Measurements from ENCODE around the gene LRMDA.

Gene LRMDA

GRCh38 chr10:75679536-75679935 is 248.1 kb downstream of the LRMDA start:
- no peaks in the 10 kb centered on the region for H3K9me3 ChIP-seq
- in situ Hi-C loops (cut with MboI; ENCODE audit: low sequenced_read_pairs) = no loop called here
- DNase-seq (ENCODE audit: low spot score in 2 of 2) = no peak
- no peaks in the 10 kb centered on the region; the same call in 1 of the 2 replicates for H3K27me3 ChIP-seq (ENCODE audit: low read depth)
- no peaks in the 10 kb centered on the region for H3K36me3 ChIP-seq (replicated peaks)
- H3K4me3 ChIP-seq = no peak overlapping the region
- no peaks in the 10 kb centered on the region for H3K4me1 ChIP-seq

DNA sequence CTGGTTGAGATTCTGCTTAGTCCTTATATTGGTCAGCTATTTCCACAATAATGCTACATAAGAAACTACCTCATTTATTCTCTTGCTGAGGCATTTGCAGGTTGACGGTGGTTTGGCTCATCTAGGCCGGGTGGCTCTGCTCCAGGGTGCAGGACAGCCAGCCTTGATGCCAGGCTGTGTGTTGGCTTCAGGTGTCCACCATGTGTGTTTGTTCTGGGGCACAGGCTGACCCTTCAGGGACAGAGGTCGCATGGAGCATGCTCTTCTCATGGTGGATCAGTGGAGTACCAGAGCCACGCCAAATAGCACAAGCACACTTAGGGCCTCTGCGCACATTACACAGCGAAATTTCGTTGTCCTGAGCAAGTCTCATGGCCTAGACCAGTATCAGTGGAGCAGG is 249.9 kb downstream of the LRMDA start:
- Histone ChIP-seq H3K9me3 (no peaks in the 10 kb centered on the region), H3K36me3 (replicated peaks) (no peaks in the 10 kb centered on the region), H3K27me3 (ENCODE audit: low read depth) (no peaks in the 10 kb centered on the region; the same call in 1 of the 2 replicates), H3K4me3 (no peak overlapping the region), H3K4me1 (no peaks in the 10 kb centered on the region)
- in situ Hi-C loops (cut with MboI; ENCODE audit: low sequenced_read_pairs) = no loop called here
- no peak for DNase-seq (ENCODE audit: low spot score in 2 of 2)

DNA sequence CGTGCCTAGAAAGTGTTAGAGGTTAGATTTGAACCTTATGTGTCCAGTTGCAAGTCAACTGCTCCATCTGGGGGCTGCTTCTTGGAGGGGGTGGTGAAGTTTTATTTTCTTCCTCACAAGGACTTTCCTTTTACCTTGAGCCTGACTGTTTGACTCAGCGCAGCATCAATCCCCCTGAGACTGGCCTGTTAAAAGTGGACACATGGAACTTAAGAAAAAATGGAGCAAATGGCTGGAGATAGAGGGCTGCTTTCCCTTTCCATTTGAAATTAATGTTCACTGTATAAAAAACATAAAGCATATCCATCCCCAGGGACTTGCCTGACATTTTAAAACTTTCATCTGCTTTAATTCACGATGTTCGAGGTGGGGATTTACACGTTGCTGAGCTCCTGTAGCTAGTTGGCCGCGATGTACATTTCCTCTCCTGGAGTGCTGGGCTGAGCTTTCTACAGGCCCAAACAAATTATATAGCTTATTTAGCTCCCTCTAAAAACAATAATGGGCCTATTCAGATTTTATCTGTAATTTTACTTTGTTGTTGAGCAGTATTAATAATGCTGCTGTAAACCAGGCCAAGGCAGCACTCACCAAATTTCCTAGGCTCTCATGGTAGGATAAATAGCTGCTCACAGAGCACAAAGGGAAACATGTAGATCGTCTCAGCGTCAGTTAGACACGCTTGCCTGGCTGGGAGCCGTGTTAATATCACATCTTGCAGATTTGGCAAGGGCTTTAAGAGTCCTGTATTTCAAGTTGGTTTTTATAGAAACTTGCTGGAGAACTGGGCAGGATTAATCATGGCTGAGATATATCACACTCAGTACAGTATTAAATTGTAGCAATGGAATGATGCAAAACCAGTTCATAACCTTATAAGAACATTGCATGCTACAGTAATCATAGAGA is 251.5 kb downstream of the LRMDA start:
- Histone ChIP-seq H3K27me3 (ENCODE audit: low read depth) (no peaks in the 10 kb centered on the region), H3K4me3 (no peak overlapping the region), H3K9me3 (no peaks in the 10 kb centered on the region), H3K4me1 (no peaks in the 10 kb centered on the region), H3K36me3 (replicated peaks) (no peaks in the 10 kb centered on the region)
- in situ Hi-C loops (cut with MboI; ENCODE audit: low sequenced_read_pairs) = no loop called here
- DNase-seq (ENCODE audit: low spot score in 2 of 2) = no peak

DNA sequence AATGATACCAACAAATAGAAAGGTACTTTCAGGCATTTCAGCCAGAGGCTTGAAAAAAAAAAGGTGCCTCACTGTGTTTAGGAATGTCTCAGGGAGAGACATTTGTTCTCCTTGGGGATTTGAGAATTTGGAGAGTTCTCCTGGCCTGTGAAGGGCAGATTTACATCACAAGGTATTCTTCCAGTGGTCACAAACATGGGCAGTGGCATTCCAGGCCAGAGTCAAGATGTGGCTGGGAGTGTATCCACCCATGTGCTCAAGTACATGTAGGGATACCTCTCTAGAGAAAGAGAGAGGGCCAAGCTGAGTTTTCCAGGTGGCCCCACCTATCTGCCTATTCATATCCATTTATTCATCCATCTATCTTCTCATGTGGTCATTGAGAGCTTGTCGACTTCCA is 253.8 kb downstream of the LRMDA start:
- H3K4me1 ChIP-seq = no peaks in the 10 kb centered on the region
- H3K9me3 ChIP-seq = no peaks in the 10 kb centered on the region
- DNase-seq (ENCODE audit: low spot score in 2 of 2) = no peak
- H3K4me3 ChIP-seq = no peak overlapping the region
- H3K27me3 ChIP-seq (ENCODE audit: low read depth) = no peaks in the 10 kb centered on the region
- in situ Hi-C loops (cut with MboI; ENCODE audit: low sequenced_read_pairs) = no loop called here
- no peaks in the 10 kb centered on the region for H3K36me3 ChIP-seq (replicated peaks)

GRCh38 chr10:75688506-75689300 is 257.3 kb downstream of the LRMDA start:
- DNase-seq (ENCODE audit: low spot score in 2 of 2) = no peak
- Histone ChIP-seq H3K4me1 (no peaks in the 10 kb centered on the region), H3K9me3 (no peaks in the 10 kb centered on the region), H3K4me3 (no peak overlapping the region), H3K27me3 (ENCODE audit: low read depth) (no peaks in the 10 kb centered on the region), H3K36me3 (replicated peaks) (no peaks in the 10 kb centered on the region)
- in situ Hi-C loops (cut with MboI; ENCODE audit: low sequenced_read_pairs) = no loop called here

- Histone ChIP-seq H3K27me3 (ENCODE audit: low read depth) (no peaks in the 10 kb centered on the region), H3K4me1 (no peaks in the 10 kb centered on the region), H3K4me3 (no peak overlapping the region), H3K9me3 (no peaks in the 10 kb centered on the region), H3K36me3 (replicated peaks) (no peaks in the 10 kb centered on the region)
- no peak for DNase-seq (ENCODE audit: low spot score in 2 of 2)
- in situ Hi-C loops (cut with MboI; ENCODE audit: low sequenced_read_pairs) = no loop called here
Observed at GRCh38 chr10:75693489-75693888, 262.1 kb downstream of the LRMDA start.

DNA sequence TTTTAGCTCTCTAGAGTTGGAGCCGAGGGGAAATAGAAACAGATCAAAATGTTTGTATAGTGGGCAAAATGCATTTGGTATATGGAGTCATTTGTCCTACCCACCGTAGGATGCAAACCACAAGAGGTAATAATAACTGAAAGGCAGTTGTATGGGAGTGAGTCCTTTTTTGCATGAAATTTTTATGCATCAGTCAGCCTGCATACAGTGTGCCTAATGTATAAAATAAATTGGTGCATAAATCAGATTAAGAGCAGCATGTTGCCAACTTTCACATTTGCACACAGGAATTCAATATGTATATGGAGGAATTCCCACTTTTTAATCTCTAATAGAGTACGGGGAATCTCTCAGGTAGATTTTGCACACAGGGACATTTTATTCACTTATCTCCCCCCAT is 262.8 kb downstream of the LRMDA start:
- no peak for DNase-seq (ENCODE audit: low spot score in 2 of 2)
- no peaks in the 10 kb centered on the region for H3K27me3 ChIP-seq (ENCODE audit: low read depth)
- H3K4me3 ChIP-seq = no peak overlapping the region
- no peaks in the 10 kb centered on the region for H3K4me1 ChIP-seq
- H3K36me3 ChIP-seq (replicated peaks) = no peaks in the 10 kb centered on the region
- in situ Hi-C loops (cut with MboI; ENCODE audit: low sequenced_read_pairs) = no loop called here
- no peaks in the 10 kb centered on the region for H3K9me3 ChIP-seq

GRCh38 chr10:75694790-75695189 is 263.4 kb downstream of the LRMDA start:
- Histone ChIP-seq H3K9me3 (no peaks in the 10 kb centered on the region), H3K4me3 (no peak overlapping the region), H3K36me3 (replicated peaks) (no peaks in the 10 kb centered on the region), H3K4me1 (no peaks in the 10 kb centered on the region), H3K27me3 (ENCODE audit: low read depth) (no peaks in the 10 kb centered on the region)
- in situ Hi-C loops (cut with MboI; ENCODE audit: low sequenced_read_pairs) = no loop called here
- DNase-seq (ENCODE audit: low spot score in 2 of 2) = no peak

DNA sequence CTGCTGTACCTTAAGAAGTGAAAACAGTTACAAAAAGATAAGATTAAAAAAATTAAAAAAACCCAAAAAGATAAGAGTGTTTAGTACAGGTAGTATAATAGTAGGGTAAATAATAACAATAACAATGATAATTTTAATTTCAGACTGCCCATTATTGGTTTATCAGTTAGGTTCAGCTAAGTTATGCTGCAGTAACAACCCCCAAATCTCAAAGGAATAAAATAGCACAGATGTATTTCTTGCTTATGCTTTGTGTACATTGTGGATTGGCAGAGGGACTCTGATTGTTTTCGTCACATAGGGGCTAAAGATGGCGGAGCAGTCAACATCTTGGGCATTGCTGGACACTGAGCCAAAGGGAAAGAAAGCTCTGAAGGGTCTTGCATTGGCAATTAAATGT is 264.6 kb downstream of the LRMDA start:
- in situ Hi-C loops (cut with MboI; ENCODE audit: low sequenced_read_pairs) = no loop called here
- H3K4me1 ChIP-seq = no peaks in the 10 kb centered on the region

GRCh38 chr10:75696536-75696935 is 265.1 kb downstream of the LRMDA start:
- Histone ChIP-seq H3K27me3 (ENCODE audit: low read depth) (no peaks in the 10 kb centered on the region), H3K4me3 (no peak overlapping the region), H3K36me3 (replicated peaks) (no peaks in the 10 kb centered on the region), H3K9me3 (no peaks in the 10 kb centered on the region), H3K4me1 (no peaks in the 10 kb centered on the region)
- DNase-seq (ENCODE audit: low spot score in 2 of 2) = no peak
- in situ Hi-C loops (cut with MboI; ENCODE audit: low sequenced_read_pairs) = no loop called here

More for the DNA sequence above, 264.6 kb downstream of the LRMDA start:
- no peaks in the 10 kb centered on the region for H3K36me3 ChIP-seq (replicated peaks)
- DNase-seq (ENCODE audit: low spot score in 2 of 2) = no peak
- no peaks in the 10 kb centered on the region for H3K27me3 ChIP-seq (ENCODE audit: low read depth)
- no peaks in the 10 kb centered on the region for H3K9me3 ChIP-seq
- no peak overlapping the region for H3K4me3 ChIP-seq

- Histone ChIP-seq H3K4me1 (no peaks in the 10 kb centered on the region), H3K36me3 (replicated peaks) (no peaks in the 10 kb centered on the region), H3K27me3 (ENCODE audit: low read depth) (no peaks in the 10 kb centered on the region), H3K9me3 (no peaks in the 10 kb centered on the region), H3K4me3 (no peak overlapping the region)
- DNase-seq (ENCODE audit: low spot score in 2 of 2) = no peak
- in situ Hi-C loops (cut with MboI; ENCODE audit: low sequenced_read_pairs) = no loop called here
Observed at GRCh38 chr10:75703191-75703854, 271.9 kb downstream of the LRMDA start.

- Histone ChIP-seq H3K4me1 (no peaks in the 10 kb centered on the region), H3K9me3 (no peaks in the 10 kb centered on the region), H3K4me3 (no peak overlapping the region), H3K27me3 (ENCODE audit: low read depth) (no peaks in the 10 kb centered on the region), H3K36me3 (replicated peaks) (no peaks in the 10 kb centered on the region)
- DNase-seq (ENCODE audit: low spot score in 2 of 2) = no peak
- in situ Hi-C loops (cut with MboI; ENCODE audit: low sequenced_read_pairs) = no loop called here
Observed at GRCh38 chr10:75705426-75705825, 274.0 kb downstream of the LRMDA start.

- in situ Hi-C loops (cut with MboI; ENCODE audit: low sequenced_read_pairs) = no loop called here
- no peaks in the 10 kb centered on the region for H3K36me3 ChIP-seq (replicated peaks)
Observed at GRCh38 chr10:75707080-75707840, 275.8 kb downstream of the LRMDA start.

More at GRCh38 chr10:75707080-75707840, 275.8 kb downstream of the LRMDA start:
- H3K4me1 ChIP-seq = no peaks in the 10 kb centered on the region
- H3K27me3 ChIP-seq (ENCODE audit: low read depth) = no peaks in the 10 kb centered on the region
- H3K4me3 ChIP-seq = no peak overlapping the region
- no peak for DNase-seq (ENCODE audit: low spot score in 2 of 2)
- H3K9me3 ChIP-seq = no peaks in the 10 kb centered on the region

Data from HAP-1 (cell line).